PC-3 (cell line): ENCODE data around the gene RBMS3. TPM values are rescaled to one million over a fixed set of nuclear protein-coding genes. Genes with fewer than 3 reads are reported as not detected.

Experiments used
- ATAC-seq: fragments of 200-7000 bp; cut with Tn5 transposase; 2 replicates; pipeline ENCODE4 v1.9.1; 2020; ENCODE audit warnings: mild to moderate bottlenecking, moderate library complexity
- BruUV-seq: library from RNA; stranded (reverse); fragments of 400-500 nt; replicated peaks from 2 replicates; lab custom pipeline; 2021; lab: Mats Ljungman, UMichigan
- CTCF ChIA-PET: fragments of 300-600 bp; sonication (Branson Sonifier 250); formaldehyde crosslinking; loops from one replicate; lab custom pipeline; 2022; ENCODE audit warnings: antibody characterized with exemption; lab: Charles Lee
- POLR2A ChIA-PET: fragments of 300-600 bp; sonication (Branson Sonifier 250); formaldehyde crosslinking; loops from one replicate; lab custom pipeline; 2022; ENCODE audit warnings: antibody characterized with exemption; ENCODE audit not compliant: unreplicated experiment; lab: Charles Lee
- DNase-seq: peaks from one replicate; pipeline ENCODE4 v3.0.0-alpha.2; 2015
- H2AFZ ChIP-seq: fragments of 300-600 bp; sonication (generic); 2 replicates; pipeline ENCODE4 v1.6.0; 2016; ENCODE audit warnings: antibody characterized with exemption, low read length
- H3F3A ChIP-seq: fragments of 300-600 bp; sonication (generic); one replicate; pipeline ENCODE4 v1.6.0; 2017; ENCODE audit warnings: antibody characterized with exemption, low read length, control low read depth, mild to moderate bottlenecking; ENCODE audit not compliant: unreplicated experiment
- H3K27ac ChIP-seq: fragments of 300-600 bp; sonication (generic); 2 replicates; pipeline ENCODE4 v1.5.1; 2016; ENCODE audit warnings: mild to moderate bottlenecking, low read length
- H3K27me3 ChIP-seq: fragments of 300-600 bp; sonication (generic); 2 replicates; pipeline ENCODE4 v1.6.1; 2016; ENCODE audit warnings: low read length, mixed read lengths
- H3K36me3 ChIP-seq: fragments of 300-600 bp; sonication (generic); 2 replicates; pipeline ENCODE4 v1.6.1; 2016; ENCODE audit warnings: low read depth, mixed run types, low read length, mixed read lengths
- H3K4me1 ChIP-seq: fragments of 300-600 bp; sonication (generic); 2 replicates; pipeline ENCODE4 v1.5.1; 2016; ENCODE audit warnings: low read length; ENCODE audit not compliant: insufficient read depth
- H3K4me2 ChIP-seq: fragments of 300-600 bp; sonication (generic); 2 replicates; pipeline ENCODE4 v1.6.0; 2016; ENCODE audit warnings: low read length
- H3K4me3 ChIP-seq: fragments of 300-600 bp; sonication (generic); 2 replicates; pipeline ENCODE4 v1.5.1; 2016; ENCODE audit warnings: mild to moderate bottlenecking, low read length, mixed read lengths
- H3K79me2 ChIP-seq: fragments of 300-600 bp; sonication (generic); 2 replicates; pipeline ENCODE4 v1.6.1; 2017; ENCODE audit warnings: low read length, mixed read lengths
- H3K9ac ChIP-seq: fragments of 300-600 bp; sonication (generic); 2 replicates; pipeline ENCODE4 v1.6.0; 2016; ENCODE audit warnings: mild to moderate bottlenecking, low read length
- H3K9me2 ChIP-seq: fragments of 300-600 bp; sonication (generic); replicated peaks from 2 replicates; pipeline ENCODE4 v1.6.1; 2016; ENCODE audit warnings: mixed run types, low read length, mixed read lengths
- H3K9me3 ChIP-seq: fragments of 300-600 bp; sonication (generic); 2 replicates; pipeline ENCODE4 v1.6.1; 2016; ENCODE audit warnings: low read length, mixed read lengths
- H4K20me1 ChIP-seq: fragments of 300-600 bp; sonication (generic); 2 replicates; pipeline ENCODE4 v1.6.1; 2016; ENCODE audit warnings: low read length, mixed read lengths
- EZH2 ChIP-seq: fragments of 300-600 bp; sonication (generic); IDR thresholded peaks from one replicate; pipeline ENCODE4 v1.6.1; 2017; ENCODE audit warnings: antibody characterized with exemption, mild to moderate bottlenecking, low read length; ENCODE audit not compliant: unreplicated experiment
- EZH2phosphoT487 ChIP-seq: fragments of 300-600 bp; sonication (generic); IDR thresholded peaks from 2 replicates; pipeline ENCODE4 v1.6.1; 2018; ENCODE audit warnings: mild to moderate bottlenecking, antibody characterized with exemption, low read length, borderline replicate concordance
- intact Hi-C: fragments of 100-400 bp; cut with micrococcal nuclease; formaldehyde crosslinking; loops from 2 replicates; pipeline ENCODE4 v1.9.0; 2023
- total RNA-seq: library from RNA; depleted of rRNA; stranded (reverse); fragments of >200 nt; gene quantifications from 2 replicates; pipeline ENCODE4 v1.2.3, GENCODE V29; 2014
- TF ChIP-seq, protein P1 (sequence below): fragments of 300-600 bp; sonication (generic); conservative IDR thresholded peaks from 2 replicates; pipeline ENCODE4 v1.5.1; 2017; ENCODE audit warnings: antibody characterized with exemption, low read depth, mild to moderate bottlenecking, low read length

The RBMS3 gene
- total RNA-seq, 1 experiment from 2014 or later, result 5.4 TPM

DNA sequence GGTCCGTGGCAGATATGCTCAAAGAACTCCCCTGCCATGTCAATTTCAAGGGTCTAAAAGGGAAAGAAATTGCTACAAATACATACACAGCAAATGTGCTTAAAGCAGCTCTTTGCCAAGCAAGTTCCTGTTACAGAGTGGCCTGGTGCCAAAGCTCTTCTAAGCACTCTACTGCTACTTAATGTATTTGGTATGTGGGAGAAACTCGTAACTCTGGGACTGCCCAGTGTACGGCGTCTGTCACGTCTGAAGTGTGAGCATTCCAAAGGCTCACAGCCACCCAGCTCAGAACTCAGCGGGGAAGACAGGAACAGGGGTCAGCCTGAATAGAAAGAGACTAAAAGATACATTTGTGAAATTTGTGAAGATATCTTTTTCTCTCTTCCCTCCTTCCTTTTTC lies 54.6 kb downstream of the RBMS3 start:
- H3K9ac ChIP-seq, result peak overlapping the region; percentile 51
- CTCF ChIA-PET, result no interaction called here
- H3K27me3 ChIP-seq, result no peaks in the 10 kb centered on the region
- H3K9me2 ChIP-seq, result no peaks in the 10 kb centered on the region
- no peaks in the 10 kb centered on the region for H3K36me3 ChIP-seq
- no TSS peak for BruUV-seq
- TF ChIP-seq EZH2 (no peak), EZH2phosphoT487 (no peak)
- TF ChIP-seq, protein P1, sequence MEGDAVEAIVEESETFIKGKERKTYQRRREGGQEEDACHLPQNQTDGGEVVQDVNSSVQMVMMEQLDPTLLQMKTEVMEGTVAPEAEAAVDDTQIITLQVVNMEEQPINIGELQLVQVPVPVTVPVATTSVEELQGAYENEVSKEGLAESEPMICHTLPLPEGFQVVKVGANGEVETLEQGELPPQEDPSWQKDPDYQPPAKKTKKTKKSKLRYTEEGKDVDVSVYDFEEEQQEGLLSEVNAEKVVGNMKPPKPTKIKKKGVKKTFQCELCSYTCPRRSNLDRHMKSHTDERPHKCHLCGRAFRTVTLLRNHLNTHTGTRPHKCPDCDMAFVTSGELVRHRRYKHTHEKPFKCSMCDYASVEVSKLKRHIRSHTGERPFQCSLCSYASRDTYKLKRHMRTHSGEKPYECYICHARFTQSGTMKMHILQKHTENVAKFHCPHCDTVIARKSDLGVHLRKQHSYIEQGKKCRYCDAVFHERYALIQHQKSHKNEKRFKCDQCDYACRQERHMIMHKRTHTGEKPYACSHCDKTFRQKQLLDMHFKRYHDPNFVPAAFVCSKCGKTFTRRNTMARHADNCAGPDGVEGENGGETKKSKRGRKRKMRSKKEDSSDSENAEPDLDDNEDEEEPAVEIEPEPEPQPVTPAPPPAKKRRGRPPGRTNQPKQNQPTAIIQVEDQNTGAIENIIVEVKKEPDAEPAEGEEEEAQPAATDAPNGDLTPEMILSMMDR, result no peak
- peaks cover 21% of the 10 kb centered on the region for H3K4me1 ChIP-seq
- H3K27ac ChIP-seq, result peak overlapping the region; percentile 64
- no peaks in the 10 kb centered on the region for H3F3A ChIP-seq
- H3K4me3 ChIP-seq, result peak overlapping the region; percentile 52
- ATAC-seq (peak; percentile 99), DNase-seq (peak; percentile 96)
- POLR2A ChIA-PET, result interaction anchor here (0.5 to 0.7 kb wide), 4 partner anchors 11 to 198 kb away, joined by 3 to 5 read pairs (median 4); no protein-coding TSS in a partner anchor
- H3K9me3 ChIP-seq, result no peaks in the 10 kb centered on the region
- no peaks in the 10 kb centered on the region for H4K20me1 ChIP-seq
- peak overlapping the region; percentile 66 for H2AFZ ChIP-seq
- H3K79me2 ChIP-seq, result 0 out of 2 replicates have a peak, but pooled peaks cover 5% of the 10 kb centered on the region
- intact Hi-C loops, result loop anchor here (1.0 to 10.0 kb wide), 6 partner anchors 11 to 427 kb away; no protein-coding TSS in a partner anchor
- peak overlapping the region; percentile 80 for H3K4me2 ChIP-seq

DNA sequence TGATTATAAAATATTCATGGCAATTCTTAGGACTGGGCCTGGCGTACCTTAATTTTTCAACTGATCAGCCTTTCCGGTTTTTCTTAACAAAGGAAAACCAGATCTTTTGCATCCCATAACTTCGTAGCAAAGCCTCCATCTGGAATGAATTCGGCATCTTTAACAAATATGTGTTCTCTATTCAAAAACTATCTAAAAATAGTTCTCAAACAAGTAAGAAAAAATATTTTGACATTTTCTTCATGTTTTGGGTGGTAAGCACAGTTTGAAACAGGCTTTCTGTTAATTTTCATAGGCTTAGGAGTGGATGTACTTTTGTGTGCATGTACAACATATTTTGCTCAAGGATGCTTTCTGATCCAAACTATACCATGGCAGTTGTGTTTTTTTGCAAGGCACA lies 55.1 kb downstream of the RBMS3 start:
- TF ChIP-seq, protein P1, result no peak
- no peak for TF ChIP-seq EZH2phosphoT487
- TF ChIP-seq EZH2, result no peak
- Histone ChIP-seq H2AFZ (peak overlapping the region; percentile 66), H3K79me2 (0 out of 2 replicates have a peak, but pooled peaks cover 5% of the 10 kb centered on the region), H3K4me1 (peaks cover 21% of the 10 kb centered on the region), H3K4me3 (peak overlapping the region; percentile 52), H3K36me3 (no peaks in the 10 kb centered on the region), H4K20me1 (no peaks in the 10 kb centered on the region), H3K9me3 (no peaks in the 10 kb centered on the region), H3F3A (no peaks in the 10 kb centered on the region), H3K9ac (peak overlapping the region; percentile 51), H3K9me2 (no peaks in the 10 kb centered on the region), H3K27me3 (no peaks in the 10 kb centered on the region), H3K27ac (peak overlapping the region; percentile 64), H3K4me2 (peak overlapping the region; percentile 80)
- TSS peak; percentile 60 for BruUV-seq
- intact Hi-C loops, result loop anchor here (1.0 to 10.0 kb wide), 6 partner anchors 12 to 426 kb away; no protein-coding TSS in a partner anchor
- DNase-seq (no peak), ATAC-seq (no peak)
- POLR2A ChIA-PET, result interaction anchor here (0.5 kb wide), 1 partner anchor 197 kb away, joined by 5 read pairs; no protein-coding TSS in a partner anchor
- CTCF ChIA-PET, result no interaction called here

DNA sequence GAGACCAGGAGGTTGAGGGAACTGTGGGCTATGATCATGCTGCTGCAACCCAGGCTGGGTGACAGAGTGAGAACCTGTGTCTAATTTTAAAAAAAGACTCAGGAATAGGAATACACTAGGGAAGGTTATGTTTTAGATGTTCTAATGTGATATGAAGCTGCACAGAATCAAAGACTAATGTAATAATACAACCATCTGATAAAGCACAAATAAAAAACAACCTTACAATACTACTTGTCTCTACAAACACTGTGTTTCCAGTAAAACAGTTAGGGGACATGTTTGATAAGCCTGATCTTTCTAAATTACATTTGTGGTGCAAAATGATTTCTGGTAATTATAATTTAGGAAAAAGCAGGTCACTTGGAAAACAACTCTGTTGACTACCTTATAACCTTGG lies 56.7 kb downstream of the RBMS3 start:
- intact Hi-C loops, result loop anchor here (5.0 to 10.0 kb wide), 3 partner anchors 97 to 425 kb away; no protein-coding TSS in a partner anchor
- H3K79me2 ChIP-seq, result 0 out of 2 replicates have a peak, but pooled peaks cover 5% of the 10 kb centered on the region
- no peaks in the 10 kb centered on the region for H4K20me1 ChIP-seq
- peaks cover 21% of the 10 kb centered on the region for H3K4me1 ChIP-seq
- no peaks in the 10 kb centered on the region for H3F3A ChIP-seq
- ChIA-PET POLR2A (no interaction called here), CTCF (no interaction called here)
- H3K9ac ChIP-seq, result no peak overlapping the region
- H3K9me2 ChIP-seq, result no peaks in the 10 kb centered on the region
- no peak overlapping the region for H3K4me3 ChIP-seq
- no peak for DNase-seq
- no peaks in the 10 kb centered on the region for H3K9me3 ChIP-seq
- H3K27me3 ChIP-seq, result no peaks in the 10 kb centered on the region
- BruUV-seq, result no TSS peak
- no peak overlapping the region for H2AFZ ChIP-seq
- no peak for ATAC-seq
- TF ChIP-seq, protein P1, result no peak
- no peak for TF ChIP-seq EZH2phosphoT487
- TF ChIP-seq EZH2, result no peak
- no peaks in the 10 kb centered on the region for H3K36me3 ChIP-seq
- no peak overlapping the region for H3K4me2 ChIP-seq
- H3K27ac ChIP-seq, result no peak overlapping the region
